ENCODE data around the gene WWOX. TPM values are rescaled to one million over a fixed set of nuclear protein-coding genes. Genes with fewer than 3 reads are reported as not detected.

The WWOX gene
- total RNA-seq, 1 donor from 2014 or later = 106 TPM

DNA sequence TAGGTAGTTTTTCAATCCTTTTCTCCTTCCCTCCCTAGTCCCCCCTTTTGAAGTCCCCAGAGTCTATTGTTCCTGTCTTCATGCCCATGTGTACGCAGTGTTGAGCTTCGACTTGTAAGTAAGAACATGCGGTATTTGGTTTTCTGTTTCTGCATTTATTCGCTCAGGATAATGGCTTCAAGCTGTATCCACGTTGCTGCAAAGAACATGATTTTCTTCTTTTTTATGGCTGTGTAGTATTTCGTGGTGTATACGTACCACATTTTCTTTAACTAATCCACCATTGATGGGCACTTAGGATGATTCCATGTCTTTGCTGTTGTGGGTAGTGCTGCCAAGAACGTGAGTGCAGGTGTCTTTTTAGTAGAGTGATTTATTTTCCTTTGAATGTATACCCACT, 651.2 kb downstream of the WWOX start:
- intact Hi-C loops (cut with DNase I) = no loop called here
- no peak overlapping the region for H3K27ac ChIP-seq
- H3K9me3 ChIP-seq = no peaks in the 10 kb centered on the region
- no peak overlapping the region for H3K4me3 ChIP-seq
- TF ChIP-seq, protein P1, sequence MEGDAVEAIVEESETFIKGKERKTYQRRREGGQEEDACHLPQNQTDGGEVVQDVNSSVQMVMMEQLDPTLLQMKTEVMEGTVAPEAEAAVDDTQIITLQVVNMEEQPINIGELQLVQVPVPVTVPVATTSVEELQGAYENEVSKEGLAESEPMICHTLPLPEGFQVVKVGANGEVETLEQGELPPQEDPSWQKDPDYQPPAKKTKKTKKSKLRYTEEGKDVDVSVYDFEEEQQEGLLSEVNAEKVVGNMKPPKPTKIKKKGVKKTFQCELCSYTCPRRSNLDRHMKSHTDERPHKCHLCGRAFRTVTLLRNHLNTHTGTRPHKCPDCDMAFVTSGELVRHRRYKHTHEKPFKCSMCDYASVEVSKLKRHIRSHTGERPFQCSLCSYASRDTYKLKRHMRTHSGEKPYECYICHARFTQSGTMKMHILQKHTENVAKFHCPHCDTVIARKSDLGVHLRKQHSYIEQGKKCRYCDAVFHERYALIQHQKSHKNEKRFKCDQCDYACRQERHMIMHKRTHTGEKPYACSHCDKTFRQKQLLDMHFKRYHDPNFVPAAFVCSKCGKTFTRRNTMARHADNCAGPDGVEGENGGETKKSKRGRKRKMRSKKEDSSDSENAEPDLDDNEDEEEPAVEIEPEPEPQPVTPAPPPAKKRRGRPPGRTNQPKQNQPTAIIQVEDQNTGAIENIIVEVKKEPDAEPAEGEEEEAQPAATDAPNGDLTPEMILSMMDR (IDR thresholded peaks at IDR 0.05) = no peak
- no peaks in the 10 kb centered on the region for H3K27me3 ChIP-seq
- H3K36me3 ChIP-seq = no peaks in the 10 kb centered on the region
- no peak for DNase-seq (ENCODE audit: low spot score in 2 of 2)
- H3K4me1 ChIP-seq = peaks cover 0 to 3% of the 10 kb centered on the region in 2 donors

- no peak for DNase-seq (ENCODE audit: low spot score in 2 of 2)
- TF ChIP-seq, protein P1 (IDR thresholded peaks at IDR 0.05) = no peak
- Histone ChIP-seq H3K9me3 (no peaks in the 10 kb centered on the region), H3K27ac (no peak overlapping the region), H3K27me3 (no peaks in the 10 kb centered on the region), H3K36me3 (no peaks in the 10 kb centered on the region), H3K4me3 (no peak overlapping the region), H3K4me1 (no peaks in the 10 kb centered on the region)
- intact Hi-C loops (cut with DNase I) = no loop called here
Measured at GRCh38 chr16:78751601-78752000, 652.1 kb downstream of the WWOX start.

- H3K9me3 ChIP-seq = no peaks in the 10 kb centered on the region
- H3K4me1 ChIP-seq = no peaks in the 10 kb centered on the region
- H3K27ac ChIP-seq = no peak overlapping the region
- TF ChIP-seq, protein P1 (IDR thresholded peaks at IDR 0.05) = no peak
- H3K27me3 ChIP-seq = no peaks in the 10 kb centered on the region
- intact Hi-C loops (cut with DNase I) = no loop called here
- H3K36me3 ChIP-seq = no peaks in the 10 kb centered on the region
- no peak for DNase-seq (ENCODE audit: low spot score in 2 of 2)
- H3K4me3 ChIP-seq = no peak overlapping the region
Measured at GRCh38 chr16:78754713-78755112, 655.3 kb downstream of the WWOX start.

GRCh38 chr16:78755751-78756661, 656.6 kb downstream of the WWOX start:
- Histone ChIP-seq H3K4me3 (no peak overlapping the region), H3K9me3 (no peaks in the 10 kb centered on the region), H3K4me1 (no peaks in the 10 kb centered on the region), H3K27me3 (no peaks in the 10 kb centered on the region), H3K27ac (no peak overlapping the region), H3K36me3 (no peaks in the 10 kb centered on the region)
- TF ChIP-seq, protein P1 (IDR thresholded peaks at IDR 0.05) = no peak
- DNase-seq (ENCODE audit: low spot score in 2 of 2) = no peak
- intact Hi-C loops (cut with DNase I) = no loop called here

- TF ChIP-seq, protein P1 (IDR thresholded peaks at IDR 0.05) = no peak
- intact Hi-C loops (cut with DNase I) = no loop called here
- H3K4me3 ChIP-seq = no peak overlapping the region
- H3K27me3 ChIP-seq = no peaks in the 10 kb centered on the region
- no peaks in the 10 kb centered on the region for H3K36me3 ChIP-seq
- no peak overlapping the region for H3K27ac ChIP-seq
- no peaks in the 10 kb centered on the region for H3K9me3 ChIP-seq
- no peaks in the 10 kb centered on the region for H3K4me1 ChIP-seq
- DNase-seq (ENCODE audit: low spot score in 2 of 2) = no peak
Measured at GRCh38 chr16:78759596-78759995, 660.1 kb downstream of the WWOX start.
